GM12878 (cell line): ENCODE data around the gene MALRD1. TPM values are rescaled to one million over a fixed set of nuclear protein-coding genes. Genes with fewer than 3 reads are reported as not detected.

Experiments
- ATAC-seq: fragments of 200-7000 bp; cut with Tn5 transposase; 3 replicates; pipeline ENCODE4 v1.9.1; 2020; ENCODE audit warnings: mild to moderate bottlenecking, moderate library complexity
- BruUV-seq: library from RNA; stranded (reverse); fragments of 400-500 nt; replicated peaks from 2 replicates; lab custom pipeline; 2021; lab: Mats Ljungman, UMichigan
- CTCF ChIA-PET: fragments of 300-600 bp; sonication (Branson Sonifier 250); formaldehyde crosslinking; extraction: SDS; loops from one replicate; lab custom pipeline; 2021; ENCODE audit warnings: inconsistent platforms; lab: Yijun Ruan, JAX
- POLR2A ChIA-PET: fragments of 350-600 bp; formaldehyde crosslinking; extraction: SDS; loops from one replicate; lab custom pipeline; 2021; ENCODE audit warnings: inconsistent platforms; lab: Charles Lee
- RAD21 ChIA-PET: fragments of 300-600 bp; sonication (Branson Sonifier 250); formaldehyde crosslinking; loops from one replicate; lab custom pipeline; 2023; ENCODE audit warnings: antibody characterized with exemption; ENCODE audit not compliant: unreplicated experiment; lab: Charles Lee
- SMC1A ChIA-PET: fragments of 300-600 bp; sonication (Branson Sonifier 250); formaldehyde crosslinking; loops from one replicate; lab custom pipeline; 2023; ENCODE audit not compliant: unreplicated experiment, uncharacterized antibody; lab: Charles Lee
- DNase-seq: peaks from one replicate; pipeline ENCODE4 v3.0.0-alpha.2; 2011; ENCODE audit warnings: low read depth, low spot score
- FAIRE-seq: peaks from 3 replicates; lab custom pipeline; 2011; peaks lifted over from hg19 to GRCh38; lab: Jason Lieb, UNC
- H2AFZ ChIP-seq: 2 replicates; pipeline ENCODE4 v1.6.0; 2011; ENCODE audit warnings: low read depth, low read length, control low read depth; ENCODE audit not compliant: control insufficient read depth
- H3K27ac ChIP-seq: 2 replicates; pipeline ENCODE4 v1.5.1; 2011; ENCODE audit warnings: control low read depth; ENCODE audit not compliant: control insufficient read depth, insufficient read depth
- H3K27me3 ChIP-seq, 2 experiments: replicated peaks in 1 of 2; 2 replicates each; pipeline versions ENCODE4 v1.6.0 to v1.6.1; 2011; ENCODE audit warnings: low read length in 1 of 2; ENCODE audit not compliant: control insufficient read depth in 2 of 2, insufficient read depth in 2 of 2
- H3K36me3 ChIP-seq, 2 experiments: 2 replicates each; pipeline ENCODE4 v1.5.1; 2011; ENCODE audit warnings: low read length in 1 of 2; ENCODE audit not compliant: control insufficient read depth in 2 of 2, insufficient read depth in 2 of 2
- H3K4me1 ChIP-seq: 2 replicates; pipeline ENCODE4 v1.6.1; 2011; ENCODE audit warnings: mild to moderate bottlenecking, low read length, moderate library complexity, mixed read lengths; ENCODE audit not compliant: control insufficient read depth, insufficient read depth
- H3K4me2 ChIP-seq: 2 replicates; pipeline ENCODE4 v1.6.0; 2011; ENCODE audit warnings: control low read depth; ENCODE audit not compliant: control insufficient read depth, insufficient read depth
- H3K4me3 ChIP-seq: fragments of 200-600 bp; sonication (generic); 2 replicates; pipeline ENCODE4 v1.5.1; 2016
- H3K79me2 ChIP-seq: 2 replicates; pipeline ENCODE4 v1.6.0; 2011; ENCODE audit warnings: low read length; ENCODE audit not compliant: control insufficient read depth, insufficient read depth
- H3K9ac ChIP-seq: 2 replicates; pipeline ENCODE4 v1.8.0; 2011; ENCODE audit warnings: low read length, control low read depth, mixed read lengths; ENCODE audit not compliant: control insufficient read depth, insufficient read depth
- H3K9me3 ChIP-seq: replicated peaks from 3 replicates; pipeline ENCODE4 v1.5.1; 2011; ENCODE audit warnings: mild to moderate bottlenecking, low read length; ENCODE audit not compliant: control insufficient read depth, insufficient read depth
- H4K20me1 ChIP-seq: 2 replicates; pipeline ENCODE4 v1.6.0; 2011; ENCODE audit not compliant: control insufficient read depth, insufficient read depth
- EED ChIP-seq: sonication (generic); IDR thresholded peaks from 2 replicates; pipeline ENCODE4 v1.6.1; 2016; ENCODE audit warnings: antibody characterized with exemption, low read depth
- FOXM1 ChIP-seq: IDR thresholded peaks from 2 replicates; pipeline ENCODE4 v1.6.1; 2012; ENCODE audit warnings: low read depth, mild to moderate bottlenecking, inconsistent platforms, low read length, moderate library complexity
- GABPA ChIP-seq: IDR thresholded peaks from 2 replicates; pipeline ENCODE4 v1.6.1; 2014; ENCODE audit warnings: antibody characterized with exemption, low read depth, mild to moderate bottlenecking, inconsistent platforms
- HDGF ChIP-seq: fragments of 450-650 bp; IDR thresholded peaks from 2 replicates; pipeline ENCODE4 v1.6.1; 2016; ENCODE audit warnings: antibody characterized with exemption
- IKZF2 ChIP-seq, 2 experiments: fragments of 450-650 bp; IDR thresholded peaks; 2 replicates each; pipeline ENCODE4 v1.6.1; 2017; ENCODE audit warnings: mild to moderate bottlenecking in 2 of 2, moderate library complexity in 2 of 2
- JUNB ChIP-seq: IDR thresholded peaks from 2 replicates; pipeline ENCODE4 v1.6.1; 2016; ENCODE audit warnings: antibody characterized with exemption, mild to moderate bottlenecking
- KDM1A ChIP-seq: fragments of 200-600 bp; sonication (generic); IDR thresholded peaks from 2 replicates; pipeline ENCODE4 v1.6.1; 2016; ENCODE audit warnings: borderline replicate concordance
- MYB ChIP-seq: fragments of 150-350 bp; IDR thresholded peaks from 2 replicates; pipeline ENCODE4 v1.6.1; 2014; ENCODE audit warnings: mild to moderate bottlenecking, low read depth, low read length, borderline replicate concordance
- NFYA ChIP-seq: IDR thresholded peaks from 2 replicates; pipeline ENCODE4 v1.6.1; 2011; ENCODE audit warnings: low read depth, mild to moderate bottlenecking, low read length, improper control_type of control experiment, borderline replicate concordance
- PAX8 ChIP-seq: fragments of 450-650 bp; IDR thresholded peaks from 2 replicates; pipeline ENCODE4 v1.6.1; 2017; ENCODE audit warnings: mild to moderate bottlenecking, moderate library complexity
- RAD21 ChIP-seq: IDR thresholded peaks from 2 replicates; pipeline ENCODE4 v1.6.1; 2011; ENCODE audit warnings: mild to moderate bottlenecking, low read depth, low read length, moderate library complexity; ENCODE audit not compliant: insufficient read depth
- STAT3 ChIP-seq: IDR thresholded peaks from 2 replicates; pipeline ENCODE4 v1.6.1; 2011; ENCODE audit warnings: low read depth, low read length, improper control_type of control experiment
- TCF12 ChIP-seq: IDR thresholded peaks from 2 replicates; pipeline ENCODE4 v1.6.1; 2011; ENCODE audit warnings: low read depth, mild to moderate bottlenecking, low read length
- TCF3 ChIP-seq: IDR thresholded peaks from 2 replicates; pipeline ENCODE4 v1.6.1; 2012; ENCODE audit warnings: low read depth, mild to moderate bottlenecking, low read length, borderline replicate concordance; ENCODE audit not compliant: insufficient read depth
- ZZZ3 ChIP-seq: IDR thresholded peaks from 2 replicates; pipeline ENCODE4 v1.6.1; 2011; ENCODE audit warnings: low read depth; ENCODE audit not compliant: control insufficient read depth, insufficient read length
- WGBS: methylation state at CpG from one replicate; pipeline ENCODE4 v1.1.6; 2016; ENCODE audit warnings: low lambda C conversion rate; ENCODE audit not compliant: insufficient replicate concordance, insufficient coverage; ENCODE audit errors: missing lambda C conversion rate; 5-methylcytosine and 5-hydroxymethylcytosine counted together
- in situ Hi-C: fragments of 300-500 bp; cut with MboI; formaldehyde crosslinking; loops from 9 replicates; pipeline ENCODE4 v1.14.3; 2018; ENCODE audit warnings: mixed read lengths
- intact Hi-C: fragments of 100-400 bp; cut with micrococcal nuclease; formaldehyde crosslinking; loops from one replicate; pipeline ENCODE4 v1.14.2; 2022; ENCODE audit not compliant: unreplicated experiment
- polyA plus RNA-seq, 11 experiments: library from polyadenylated mRNA; depleted of rRNA in 4 of 11; unstranded in 6 of 11; stranded (reverse) in 5 of 11; fragments of >200 nt; fragmentation: Nextera tagmentation in 4 of 11; fragmentation: Illumina TruSeq in 1 of 11; extraction: Ambion mirVana in 4 of 11; extraction: Trizol in 1 of 11; gene quantifications; 1 replicate in 1 of 11; 2 replicates in 10 of 11; pipeline versions ENCODE4 v1.2.1 to v1.2.3, GENCODE V29; 2011 to 2016; ENCODE audit warnings: inconsistent platforms in 2 of 11, missing spikeins in 2 of 11, low read depth in 1 of 11
- total RNA-seq, 4 experiments: library from RNA; depleted of rRNA in 3 of 4; stranded (reverse); fragments of >200 nt in 3 of 4; fragmentation: Illumina TruSeq in 1 of 4; extraction: Trizol in 1 of 4; gene quantifications; 2 replicates each; pipeline versions ENCODE4 v1.2.1 to v1.2.3, GENCODE V29; 2013 to 2021
- TF ChIP-seq, protein P1 (sequence below): fragments of 150-350 bp; IDR thresholded peaks from 2 replicates; pipeline ENCODE4 v1.6.1; 2014; ENCODE audit warnings: mild to moderate bottlenecking, low read depth, low read length
- TF ChIP-seq, protein P2 (sequence below): fragments of 450-650 bp; IDR thresholded peaks from 2 replicates; pipeline ENCODE4 v1.6.1; 2017; ENCODE audit warnings: mild to moderate bottlenecking

MALRD1 gene
- total and polyA plus RNA-seq, 10 of the 15 experiments (the other 5 are each of a cell fraction or from before 2014, with no cell fraction given) = 0.12 to 6.6 (median 0.26) TPM; not detected in 2

DNA sequence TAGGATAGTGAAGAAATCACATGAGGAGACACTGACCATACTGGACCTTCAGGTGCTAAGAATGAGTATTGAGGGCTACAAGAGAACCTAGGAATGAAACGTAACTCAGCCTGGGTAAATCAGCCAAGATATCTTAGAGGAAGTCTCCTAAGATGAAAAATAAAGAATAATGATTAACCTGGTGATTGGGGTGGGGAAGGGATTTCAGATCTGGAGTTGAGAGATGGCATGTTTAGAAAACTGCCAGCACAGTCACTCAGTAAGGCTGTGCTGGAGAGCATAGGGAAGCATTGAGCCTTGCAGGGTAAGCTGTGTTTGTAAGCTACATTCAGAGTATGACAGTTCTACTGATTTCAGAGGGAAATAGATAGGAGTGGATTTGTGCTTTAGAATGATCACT lies 1.9 kb upstream of the MALRD1 start (continued):
- TF ChIP-seq PAX8 (no peak), MYB (no peak), TCF3 (no peak), STAT3 (no peak), HDGF (no peak)

DNA sequence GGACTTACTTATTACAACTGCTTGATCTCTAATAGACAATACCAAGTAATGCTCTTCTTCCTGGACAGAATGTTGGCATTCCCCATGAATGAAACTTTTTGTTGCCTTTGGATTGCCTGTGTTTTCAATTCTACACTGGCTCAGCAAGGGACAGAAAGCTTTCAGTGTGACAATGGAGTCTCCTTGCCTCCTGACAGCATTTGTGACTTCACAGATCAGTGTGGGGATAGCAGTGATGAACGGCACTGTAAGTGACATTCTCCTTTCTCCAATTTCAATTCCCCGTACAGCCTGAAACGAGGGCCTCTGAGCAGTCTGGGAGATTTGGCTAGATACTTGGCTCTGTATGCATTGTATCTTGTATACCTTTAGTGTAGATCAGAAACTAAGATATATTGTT lies 290 bp downstream of the MALRD1 start:
- intact Hi-C loops = no loop called here
- CTCF ChIA-PET = no interaction called here
- no peak for FAIRE-seq

DNA sequence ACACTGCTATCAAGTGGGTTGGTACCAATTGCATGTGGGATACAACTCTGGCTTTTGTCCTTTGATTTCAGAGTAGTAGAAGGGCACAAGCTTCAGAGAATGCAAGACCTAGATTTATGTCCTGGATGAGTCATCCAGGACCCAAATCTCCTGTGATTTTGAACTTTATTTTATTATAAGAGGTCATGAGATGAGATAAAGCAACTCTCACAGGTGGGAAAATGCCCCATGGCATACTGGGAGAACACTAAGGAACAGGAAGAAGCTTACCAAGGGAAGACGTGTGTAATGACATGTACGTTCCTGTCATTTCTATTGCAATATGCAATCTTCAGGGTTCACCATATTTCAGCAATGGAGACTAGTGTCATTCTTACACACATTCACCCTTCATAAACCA lies 966 bp downstream of the MALRD1 start:
- Histone ChIP-seq H3K9me3 (no peaks in the 10 kb centered on the region), H3K4me2 (no peak overlapping the region), H3K27ac (no peak overlapping the region), H3K4me1 (no peaks in the 10 kb centered on the region), H3K27me3 (no peaks in the 10 kb centered on the region), H2AFZ (no peak overlapping the region), H3K9ac (no peak overlapping the region), H3K4me3 (no peak overlapping the region), H3K36me3 (no peaks in the 10 kb centered on the region), H4K20me1 (no peaks in the 10 kb centered on the region), H3K79me2 (no peaks in the 10 kb centered on the region)
- FAIRE-seq (no peak), ATAC-seq (no peak), DNase-seq (no peak)
- RAD21 ChIA-PET = no interaction called here
- no TSS peak for BruUV-seq
- TF ChIP-seq, protein P1, sequence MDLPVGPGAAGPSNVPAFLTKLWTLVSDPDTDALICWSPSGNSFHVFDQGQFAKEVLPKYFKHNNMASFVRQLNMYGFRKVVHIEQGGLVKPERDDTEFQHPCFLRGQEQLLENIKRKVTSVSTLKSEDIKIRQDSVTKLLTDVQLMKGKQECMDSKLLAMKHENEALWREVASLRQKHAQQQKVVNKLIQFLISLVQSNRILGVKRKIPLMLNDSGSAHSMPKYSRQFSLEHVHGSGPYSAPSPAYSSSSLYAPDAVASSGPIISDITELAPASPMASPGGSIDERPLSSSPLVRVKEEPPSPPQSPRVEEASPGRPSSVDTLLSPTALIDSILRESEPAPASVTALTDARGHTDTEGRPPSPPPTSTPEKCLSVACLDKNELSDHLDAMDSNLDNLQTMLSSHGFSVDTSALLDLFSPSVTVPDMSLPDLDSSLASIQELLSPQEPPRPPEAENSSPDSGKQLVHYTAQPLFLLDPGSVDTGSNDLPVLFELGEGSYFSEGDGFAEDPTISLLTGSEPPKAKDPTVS = no peak
- TF ChIP-seq GABPA = no peak
- TF ChIP-seq IKZF2 (IDR thresholded peaks at IDR 0.05) = no peak
- TF ChIP-seq, protein P2, sequence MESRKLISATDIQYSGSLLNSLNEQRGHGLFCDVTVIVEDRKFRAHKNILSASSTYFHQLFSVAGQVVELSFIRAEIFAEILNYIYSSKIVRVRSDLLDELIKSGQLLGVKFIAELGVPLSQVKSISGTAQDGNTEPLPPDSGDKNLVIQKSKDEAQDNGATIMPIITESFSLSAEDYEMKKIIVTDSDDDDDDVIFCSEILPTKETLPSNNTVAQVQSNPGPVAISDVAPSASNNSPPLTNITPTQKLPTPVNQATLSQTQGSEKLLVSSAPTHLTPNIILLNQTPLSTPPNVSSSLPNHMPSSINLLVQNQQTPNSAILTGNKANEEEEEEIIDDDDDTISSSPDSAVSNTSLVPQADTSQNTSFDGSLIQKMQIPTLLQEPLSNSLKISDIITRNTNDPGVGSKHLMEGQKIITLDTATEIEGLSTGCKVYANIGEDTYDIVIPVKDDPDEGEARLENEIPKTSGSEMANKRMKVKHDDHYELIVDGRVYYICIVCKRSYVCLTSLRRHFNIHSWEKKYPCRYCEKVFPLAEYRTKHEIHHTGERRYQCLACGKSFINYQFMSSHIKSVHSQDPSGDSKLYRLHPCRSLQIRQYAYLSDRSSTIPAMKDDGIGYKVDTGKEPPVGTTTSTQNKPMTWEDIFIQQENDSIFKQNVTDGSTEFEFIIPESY = no peak
- TF ChIP-seq FOXM1 = no peak
- TF ChIP-seq JUNB = no peak
- no peak for TF ChIP-seq NFYA
- no peak for TF ChIP-seq EED
- TF ChIP-seq ZZZ3 = no peak
- CTCF ChIA-PET = no interaction called here
- in situ Hi-C loops = no loop called here
- POLR2A ChIA-PET = interaction anchor here (0.6 kb wide), 1 partner anchor 13 kb away, joined by 3 read pairs; no protein-coding TSS in a partner anchor
- WGBS = 93% methylated on average over 2 of the region's 2 CpGs
- intact Hi-C loops = no loop called here
- SMC1A ChIA-PET = interaction anchor here (1.0 kb wide), 1 partner anchor 9 kb away, joined by 3 read pairs; no protein-coding TSS in a partner anchor

More for the DNA sequence above, 290 bp downstream of the MALRD1 start:
- ChIA-PET SMC1A (no interaction called here), RAD21 (interaction anchor here (1.4 kb wide), 1 partner anchor 9 kb away, joined by 3 read pairs; no protein-coding TSS in a partner anchor), POLR2A (no interaction called here)
- Histone ChIP-seq H3K79me2 (no peaks in the 10 kb centered on the region), H3K27me3 (no peaks in the 10 kb centered on the region), H3K4me2 (no peak overlapping the region), H4K20me1 (no peaks in the 10 kb centered on the region), H3K4me3 (no peak overlapping the region), H3K4me1 (no peaks in the 10 kb centered on the region), H2AFZ (no peak overlapping the region), H3K36me3 (no peaks in the 10 kb centered on the region), H3K9me3 (no peaks in the 10 kb centered on the region), H3K27ac (no peak overlapping the region), H3K9ac (no peak overlapping the region)
- ATAC-seq (no peak), DNase-seq (no peak)
- 0% methylated on average over 3 of the region's 3 CpGs for WGBS
- TF ChIP-seq KDM1A (no peak), RAD21 (no peak), HDGF (no peak), TCF12 (no peak)
- no TSS peak for BruUV-seq
- in situ Hi-C loops = no loop called here
